HepG2 (cell line): ENCODE results near the gene RBM12. TPM values are rescaled to one million over a fixed set of nuclear protein-coding genes. Genes with fewer than 3 reads are reported as not detected.

ENCODE experiments used
- CREBL2 ChIP-seq: sonication (generic); formaldehyde crosslinking; IDR thresholded peaks from 2 replicates; pipeline ENCODE4 v1.8.1; 2023; ENCODE audit warnings: missing genetic modification reagents, mild to moderate bottlenecking, borderline replicate concordance
- GABPA ChIP-seq, 2 experiments: IDR thresholded peaks; 2 replicates each; pipeline ENCODE4 v1.6.1; 2011 to 2016; ENCODE audit warnings: low read depth in 2 of 2, low read length in 1 of 2, missing biosample characterization in 1 of 2, missing genetic modification characterization in 1 of 2
- HDAC2 ChIP-seq: sonication (generic); formaldehyde crosslinking; IDR thresholded peaks from 2 replicates; pipeline ENCODE4 v1.4.0; 2020; ENCODE audit warnings: missing genetic modification reagents
- KDM4B ChIP-seq: sonication (generic); formaldehyde crosslinking; IDR thresholded peaks from 2 replicates; pipeline ENCODE4 v1.4.0; 2020; ENCODE audit warnings: missing genetic modification reagents
- KDM6A ChIP-seq: IDR thresholded peaks from 2 replicates; pipeline ENCODE4 v1.6.1; 2016; ENCODE audit warnings: low read depth
- SOX6 ChIP-seq, 2 experiments: fragments of 450-650 bp in 1 of 2; sonication (generic) in 1 of 2; formaldehyde crosslinking in 1 of 2; IDR thresholded peaks; 2 replicates each; pipeline versions ENCODE4 v1.4.0 to v1.6.1; 2017 to 2020; ENCODE audit warnings: antibody characterized with exemption in 1 of 2, mild to moderate bottlenecking in 1 of 2, missing genetic modification reagents in 1 of 2
- THAP9 ChIP-seq: sonication (generic); formaldehyde crosslinking; IDR thresholded peaks from 2 replicates; pipeline ENCODE4; 2020; ENCODE audit warnings: missing genetic modification reagents, mild to moderate bottlenecking, borderline replicate concordance
- ZFP90 ChIP-seq: sonication (generic); formaldehyde crosslinking; IDR thresholded peaks from 2 replicates; pipeline ENCODE4 v1.8.0; 2022; ENCODE audit warnings: missing genetic modification reagents, mild to moderate bottlenecking, inconsistent platforms, borderline replicate concordance
- ZNF124 ChIP-seq: sonication (generic); formaldehyde crosslinking; IDR thresholded peaks from 2 replicates; pipeline ENCODE4 v1.4.0; 2020; ENCODE audit warnings: missing genetic modification reagents
- polyA plus RNA-seq, 8 experiments: library from polyadenylated mRNA; depleted of rRNA in 3 of 8; stranded (reverse) in 7 of 8; unstranded in 1 of 8; fragments of >200 nt; fragmentation: Illumina TruSeq in 4 of 8; extraction: Trizol in 4 of 8; gene quantifications; 2 replicates each; pipeline versions ENCODE4 v1.2.1 to v1.2.3, GENCODE V29; 2011 to 2016; ENCODE audit warnings: low read depth in 4 of 8, missing spikeins in 1 of 8, mixed read lengths in 1 of 8; ENCODE audit not compliant: insufficient read depth in 1 of 8
- total RNA-seq, 5 experiments: library from RNA; depleted of rRNA; stranded (reverse); fragments of >200 nt; fragmentation: Illumina TruSeq; extraction: Trizol; gene quantifications; 2 replicates each; pipeline ENCODE4 v1.2.3, GENCODE V29; 2016; ENCODE audit warnings: low read depth in 1 of 5
- TF ChIP-seq, protein P1 (sequence below): sonication (generic); formaldehyde crosslinking; IDR thresholded peaks from 2 replicates; pipeline ENCODE4 v1.5.0; 2020; ENCODE audit warnings: mild to moderate bottlenecking, missing genetic modification reagents
- TF ChIP-seq, protein P2 (sequence below): sonication (generic); formaldehyde crosslinking; IDR thresholded peaks from 2 replicates; pipeline ENCODE4 v1.9.0; 2022; ENCODE audit warnings: low read depth, missing genetic modification reagents
- TF ChIP-seq, protein P3 (sequence below): sonication (generic); formaldehyde crosslinking; conservative IDR thresholded peaks from 2 replicates; pipeline ENCODE4 v1.8.0; 2022; ENCODE audit warnings: missing genetic modification reagents
- TF ChIP-seq, protein P4 (sequence below): sonication (generic); formaldehyde crosslinking; IDR thresholded peaks from 2 replicates; pipeline ENCODE4 v1.4.0; 2020; ENCODE audit warnings: mild to moderate bottlenecking, missing genetic modification reagents, borderline replicate concordance

RBM12 gene
- total and polyA plus RNA-seq, 2 of the 13 experiments (the other 11 are each of a cell fraction or from before 2014, with no cell fraction given), result 97.9 to 104 TPM

DNA sequence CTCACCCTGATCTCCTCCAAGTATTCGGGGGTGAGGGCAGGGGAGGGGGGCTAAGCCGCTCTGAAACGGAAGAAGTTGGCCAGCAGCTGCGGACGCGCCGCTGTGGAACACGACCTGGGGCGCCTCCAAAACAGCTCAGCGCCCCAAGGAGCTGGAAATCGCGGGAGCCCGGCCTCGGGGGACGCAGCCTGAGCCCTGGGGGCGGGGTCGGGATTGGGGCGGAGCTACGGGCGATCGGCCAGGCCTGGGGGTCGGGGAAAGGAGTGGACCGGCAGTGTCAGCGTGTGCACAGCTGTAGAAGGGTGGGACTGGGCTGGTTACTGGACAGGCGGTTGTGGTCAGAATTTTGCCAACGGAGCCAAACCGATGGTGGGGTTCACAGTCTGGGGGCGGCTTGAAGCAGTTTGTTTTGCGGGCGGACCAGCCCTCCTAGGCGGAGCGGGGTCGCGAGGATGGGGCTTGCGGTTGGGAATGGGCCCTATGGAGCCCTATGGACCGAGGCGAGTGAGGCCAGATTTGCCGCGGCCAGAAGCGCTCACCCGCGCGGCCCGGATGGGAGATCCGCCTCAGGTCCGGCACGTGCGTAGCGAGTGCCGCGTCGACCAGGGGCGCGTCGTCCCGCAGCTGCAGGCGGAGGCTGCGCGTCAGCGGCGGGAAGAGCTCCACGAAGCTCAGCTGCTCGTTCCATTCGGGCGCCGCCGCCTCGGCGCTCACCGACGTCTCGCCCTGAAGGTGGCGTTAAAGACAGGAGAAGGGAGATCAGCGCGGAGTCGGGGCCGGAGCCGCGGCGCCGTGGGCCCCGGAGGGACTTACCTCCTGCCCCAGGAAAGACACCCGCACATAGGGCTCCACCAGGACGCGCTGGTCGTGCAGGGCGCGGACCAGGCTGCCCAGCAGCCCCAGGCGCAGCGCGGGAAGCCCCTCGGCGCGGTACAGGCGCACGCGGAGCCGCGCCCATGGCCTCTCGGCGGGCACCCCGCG is 63.4 kb downstream of the RBM12 start (continued):
- TF ChIP-seq, protein P1, sequence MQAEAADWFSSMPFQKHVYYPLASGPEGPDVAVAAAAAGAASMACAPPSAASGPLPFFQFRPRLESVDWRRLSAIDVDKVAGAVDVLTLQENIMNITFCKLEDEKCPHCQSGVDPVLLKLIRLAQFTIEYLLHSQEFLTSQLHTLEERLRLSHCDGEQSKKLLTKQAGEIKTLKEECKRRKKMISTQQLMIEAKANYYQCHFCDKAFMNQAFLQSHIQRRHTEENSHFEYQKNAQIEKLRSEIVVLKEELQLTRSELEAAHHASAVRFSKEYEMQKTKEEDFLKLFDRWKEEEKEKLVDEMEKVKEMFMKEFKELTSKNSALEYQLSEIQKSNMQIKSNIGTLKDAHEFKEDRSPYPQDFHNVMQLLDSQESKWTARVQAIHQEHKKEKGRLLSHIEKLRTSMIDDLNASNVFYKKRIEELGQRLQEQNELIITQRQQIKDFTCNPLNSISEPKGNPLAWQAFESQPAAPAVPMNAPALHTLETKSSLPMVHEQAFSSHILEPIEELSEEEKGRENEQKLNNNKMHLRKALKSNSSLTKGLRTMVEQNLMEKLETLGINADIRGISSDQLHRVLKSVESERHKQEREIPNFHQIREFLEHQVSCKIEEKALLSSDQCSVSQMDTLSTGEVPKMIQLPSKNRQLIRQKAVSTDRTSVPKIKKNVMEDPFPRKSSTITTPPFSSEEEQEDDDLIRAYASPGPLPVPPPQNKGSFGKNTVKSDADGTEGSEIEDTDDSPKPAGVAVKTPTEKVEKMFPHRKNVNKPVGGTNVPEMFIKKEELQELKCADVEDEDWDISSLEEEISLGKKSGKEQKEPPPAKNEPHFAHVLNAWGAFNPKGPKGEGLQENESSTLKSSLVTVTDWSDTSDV, result 0 out of 2 replicates have a peak, but pooled peaks have one; percentile 11
- TF ChIP-seq, protein P2, sequence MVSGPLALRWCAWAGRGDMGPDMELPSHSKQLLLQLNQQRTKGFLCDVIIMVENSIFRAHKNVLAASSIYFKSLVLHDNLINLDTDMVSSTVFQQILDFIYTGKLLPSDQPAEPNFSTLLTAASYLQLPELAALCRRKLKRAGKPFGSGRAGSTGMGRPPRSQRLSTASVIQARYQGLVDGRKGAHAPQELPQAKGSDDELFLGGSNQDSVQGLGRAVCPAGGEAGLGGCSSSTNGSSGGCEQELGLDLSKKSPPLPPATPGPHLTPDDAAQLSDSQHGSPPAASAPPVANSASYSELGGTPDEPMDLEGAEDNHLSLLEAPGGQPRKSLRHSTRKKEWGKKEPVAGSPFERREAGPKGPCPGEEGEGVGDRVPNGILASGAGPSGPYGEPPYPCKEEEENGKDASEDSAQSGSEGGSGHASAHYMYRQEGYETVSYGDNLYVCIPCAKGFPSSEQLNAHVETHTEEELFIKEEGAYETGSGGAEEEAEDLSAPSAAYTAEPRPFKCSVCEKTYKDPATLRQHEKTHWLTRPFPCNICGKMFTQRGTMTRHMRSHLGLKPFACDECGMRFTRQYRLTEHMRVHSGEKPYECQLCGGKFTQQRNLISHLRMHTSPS, result no peak
- no peak for TF ChIP-seq HDAC2 (CRISPR knock-in tag)
- TF ChIP-seq, protein P3, sequence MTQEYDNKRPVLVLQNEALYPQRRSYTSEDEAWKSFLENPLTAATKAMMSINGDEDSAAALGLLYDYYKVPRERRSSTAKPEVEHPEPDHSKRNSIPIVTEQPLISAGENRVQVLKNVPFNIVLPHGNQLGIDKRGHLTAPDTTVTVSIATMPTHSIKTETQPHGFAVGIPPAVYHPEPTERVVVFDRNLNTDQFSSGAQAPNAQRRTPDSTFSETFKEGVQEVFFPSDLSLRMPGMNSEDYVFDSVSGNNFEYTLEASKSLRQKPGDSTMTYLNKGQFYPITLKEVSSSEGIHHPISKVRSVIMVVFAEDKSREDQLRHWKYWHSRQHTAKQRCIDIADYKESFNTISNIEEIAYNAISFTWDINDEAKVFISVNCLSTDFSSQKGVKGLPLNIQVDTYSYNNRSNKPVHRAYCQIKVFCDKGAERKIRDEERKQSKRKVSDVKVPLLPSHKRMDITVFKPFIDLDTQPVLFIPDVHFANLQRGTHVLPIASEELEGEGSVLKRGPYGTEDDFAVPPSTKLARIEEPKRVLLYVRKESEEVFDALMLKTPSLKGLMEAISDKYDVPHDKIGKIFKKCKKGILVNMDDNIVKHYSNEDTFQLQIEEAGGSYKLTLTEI (CRISPR knock-in tag), result no peak
- TF ChIP-seq, protein P4, sequence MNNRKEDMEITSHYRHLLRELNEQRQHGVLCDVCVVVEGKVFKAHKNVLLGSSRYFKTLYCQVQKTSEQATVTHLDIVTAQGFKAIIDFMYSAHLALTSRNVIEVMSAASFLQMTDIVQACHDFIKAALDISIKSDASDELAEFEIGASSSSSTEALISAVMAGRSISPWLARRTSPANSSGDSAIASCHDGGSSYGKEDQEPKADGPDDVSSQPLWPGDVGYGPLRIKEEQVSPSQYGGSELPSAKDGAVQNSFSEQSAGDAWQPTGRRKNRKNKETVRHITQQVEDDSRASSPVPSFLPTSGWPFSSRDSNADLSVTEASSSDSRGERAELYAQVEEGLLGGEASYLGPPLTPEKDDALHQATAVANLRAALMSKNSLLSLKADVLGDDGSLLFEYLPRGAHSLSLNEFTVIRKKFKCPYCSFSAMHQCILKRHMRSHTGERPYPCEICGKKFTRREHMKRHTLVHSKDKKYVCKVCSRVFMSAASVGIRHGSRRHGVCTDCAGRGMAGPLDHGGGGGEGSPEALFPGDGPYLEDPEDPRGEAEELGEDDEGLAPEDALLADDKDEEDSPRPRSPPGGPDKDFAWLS (CRISPR knock-in tag), result no peak
- TF ChIP-seq SOX6 (IDR thresholded peaks at IDR 0.05), result no peak
- TF ChIP-seq SOX6 (CRISPR knock-in tag; IDR thresholded peaks at IDR 0.05), result no peak; the same call in none of the 2 replicates
- 0 out of 2 replicates have a peak, but pooled peaks have one; percentile 59 for TF ChIP-seq ZFP90 (CRISPR knock-in tag)
- TF ChIP-seq CREBL2, result 0 out of 2 replicates have a peak, but pooled peaks have one; percentile 25
- no peak for TF ChIP-seq ZNF124 (CRISPR knock-in tag)
- TF ChIP-seq THAP9 (CRISPR knock-in tag), result no peak
- no peak for TF ChIP-seq KDM4B
- TF ChIP-seq KDM6A, result no peak
- 0 out of 2 replicates have a peak, but pooled peaks have one; percentile 10 for TF ChIP-seq GABPA (IDR thresholded peaks at IDR 0.05; ENCODE audit: low read depth, low read length)
- no peak for TF ChIP-seq GABPA (CRISPR knock-in tag; IDR thresholded peaks at IDR 0.05; ENCODE audit: low read depth)
